ENCODE measurements around the gene TMEM106A. TPM values are rescaled to one million over a fixed set of nuclear protein-coding genes. Genes with fewer than 3 reads are reported as not detected.

Gene TMEM106A
- total RNA-seq, 2 donors from 2014 or later = 2.6 to 8.0 TPM

GRCh38 chr17:43210576-43210975 is 1.1 kb upstream of the TMEM106A start:
- WGBS = 72% methylated on average over 3 of the region's 3 CpGs
- H3K4me1 ChIP-seq (replicated peaks) = peaks cover 5% of the 10 kb centered on the region
- intact Hi-C loops (cut with DNase I) = loop anchor here (5.0 to 10.0 kb wide), 2 partner anchors 38 to 274 kb away; partner anchors contain the start of genes DHX8 and NBR1
- no peaks in the 10 kb centered on the region for H3K36me3 ChIP-seq
- TF ChIP-seq POLR2A (IDR thresholded peaks at IDR 0.05) (no peak), POLR2AphosphoS5 (IDR thresholded peaks at IDR 0.05) (no peak)
- TF ChIP-seq, protein P1, sequence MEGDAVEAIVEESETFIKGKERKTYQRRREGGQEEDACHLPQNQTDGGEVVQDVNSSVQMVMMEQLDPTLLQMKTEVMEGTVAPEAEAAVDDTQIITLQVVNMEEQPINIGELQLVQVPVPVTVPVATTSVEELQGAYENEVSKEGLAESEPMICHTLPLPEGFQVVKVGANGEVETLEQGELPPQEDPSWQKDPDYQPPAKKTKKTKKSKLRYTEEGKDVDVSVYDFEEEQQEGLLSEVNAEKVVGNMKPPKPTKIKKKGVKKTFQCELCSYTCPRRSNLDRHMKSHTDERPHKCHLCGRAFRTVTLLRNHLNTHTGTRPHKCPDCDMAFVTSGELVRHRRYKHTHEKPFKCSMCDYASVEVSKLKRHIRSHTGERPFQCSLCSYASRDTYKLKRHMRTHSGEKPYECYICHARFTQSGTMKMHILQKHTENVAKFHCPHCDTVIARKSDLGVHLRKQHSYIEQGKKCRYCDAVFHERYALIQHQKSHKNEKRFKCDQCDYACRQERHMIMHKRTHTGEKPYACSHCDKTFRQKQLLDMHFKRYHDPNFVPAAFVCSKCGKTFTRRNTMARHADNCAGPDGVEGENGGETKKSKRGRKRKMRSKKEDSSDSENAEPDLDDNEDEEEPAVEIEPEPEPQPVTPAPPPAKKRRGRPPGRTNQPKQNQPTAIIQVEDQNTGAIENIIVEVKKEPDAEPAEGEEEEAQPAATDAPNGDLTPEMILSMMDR (IDR thresholded peaks at IDR 0.05) = no peak
- no peaks in the 10 kb centered on the region for H3K27me3 ChIP-seq (replicated peaks; ENCODE audit: insufficient read depth)
- no peak for DNase-seq (ENCODE audit: low spot score)
- peak overlapping the region in 1 of 2 donors; percentile 83 for H3K27ac ChIP-seq
- no peak overlapping the region for H3K4me3 ChIP-seq
- H3K9me3 ChIP-seq = no peaks in the 10 kb centered on the region

DNA sequence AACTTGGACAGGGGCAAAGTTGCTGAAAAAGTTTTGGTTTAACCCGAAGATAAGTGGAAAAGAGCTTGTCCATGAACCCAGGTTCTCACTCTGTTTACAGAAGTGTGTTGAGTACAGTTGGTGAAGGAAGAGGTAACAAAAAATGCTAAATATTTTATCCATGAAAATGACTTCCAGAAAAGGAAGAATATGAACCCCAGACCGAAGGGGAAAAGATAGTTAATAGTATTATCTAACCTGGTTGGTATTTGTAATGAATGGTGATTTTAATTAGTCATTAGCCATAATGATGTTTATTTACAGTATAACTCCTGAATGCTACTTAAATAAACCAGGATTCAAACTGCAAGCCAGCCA is 574 bp upstream of the TMEM106A start:
- Histone ChIP-seq H3K27me3 (replicated peaks; ENCODE audit: insufficient read depth) (no peaks in the 10 kb centered on the region), H3K27ac (peak overlapping the region; percentile 77 to 83), H3K4me3 (peak overlapping the region; percentile 40), H3K36me3 (peaks cover 0 to 4% of the 10 kb centered on the region in 2 donors), H3K9me3 (no peaks in the 10 kb centered on the region), H3K4me1 (replicated peaks) (peaks cover 5% of the 10 kb centered on the region)
- 14% methylated on average over 2 of the region's 2 CpGs for WGBS
- intact Hi-C loops (cut with DNase I) = loop anchor here (5.0 to 10.0 kb wide), 2 partner anchors 39 to 274 kb away; partner anchors contain the start of genes DHX8 and NBR1
- no peak for TF ChIP-seq POLR2A (IDR thresholded peaks at IDR 0.05)
- DNase-seq (ENCODE audit: low spot score) = no peak

DNA sequence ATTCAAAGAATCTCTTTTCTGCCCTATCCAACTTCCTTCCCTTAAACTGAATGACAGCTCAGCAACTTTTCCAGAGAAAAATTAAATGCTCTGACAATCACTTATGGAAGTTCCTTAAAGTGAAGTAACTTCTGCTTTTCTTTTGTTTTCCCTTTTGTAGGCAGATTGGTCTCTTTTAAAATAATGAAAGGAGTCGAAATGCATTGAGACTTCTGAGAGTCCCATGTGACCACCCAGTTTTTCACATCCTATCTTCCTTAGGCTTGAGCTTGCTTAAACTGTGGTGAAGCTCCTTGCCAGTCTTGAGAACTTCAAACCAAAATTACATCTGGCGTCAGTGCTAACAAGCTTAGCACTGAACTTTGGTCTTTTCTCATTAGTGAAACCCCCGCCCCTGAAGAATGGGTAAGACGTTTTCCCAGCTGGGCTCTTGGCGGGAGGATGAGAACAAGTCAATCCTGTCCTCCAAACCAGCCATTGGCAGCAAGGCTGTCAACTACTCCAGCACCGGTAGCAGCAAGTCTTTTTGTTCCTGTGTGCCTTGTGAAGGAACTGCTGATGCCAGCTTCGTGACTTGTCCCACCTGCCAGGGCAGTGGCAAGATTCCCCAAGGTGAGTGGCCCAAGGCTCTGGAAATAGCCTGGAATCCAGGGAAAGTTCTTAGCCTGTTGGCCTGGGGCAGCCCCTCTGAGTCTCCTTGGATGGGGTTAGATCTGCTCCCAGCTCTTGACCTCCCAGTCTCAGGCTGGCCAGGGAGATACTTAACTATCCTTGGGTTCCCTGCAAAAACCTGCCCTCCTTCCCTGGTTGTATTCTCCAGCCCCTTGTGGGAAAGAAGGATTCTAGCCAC is 1.2 kb downstream of the TMEM106A start:
- Histone ChIP-seq H3K27ac (peak overlapping the region; percentile 77 to 83), H3K4me1 (replicated peaks) (peaks cover 5% of the 10 kb centered on the region), H3K36me3 (peaks cover 0 to 5% of the 10 kb centered on the region in 2 donors), H3K27me3 (replicated peaks; ENCODE audit: insufficient read depth) (no peaks in the 10 kb centered on the region), H3K4me3 (peak overlapping the region in 1 of 2 donors; percentile 40), H3K9me3 (no peaks in the 10 kb centered on the region)
- TF ChIP-seq POLR2AphosphoS5 (IDR thresholded peaks at IDR 0.05) = peak; percentile 8
- TF ChIP-seq POLR2A (IDR thresholded peaks at IDR 0.05) = no peak
- intact Hi-C loops (cut with DNase I) = loop anchor here (5.0 to 10.0 kb wide), 2 partner anchors 41 to 272 kb away; partner anchors contain the start of genes DHX8 and NBR1
- 44% methylated on average over 7 of the region's 7 CpGs for WGBS
- peak; percentile 47 for DNase-seq (ENCODE audit: low spot score)

DNA sequence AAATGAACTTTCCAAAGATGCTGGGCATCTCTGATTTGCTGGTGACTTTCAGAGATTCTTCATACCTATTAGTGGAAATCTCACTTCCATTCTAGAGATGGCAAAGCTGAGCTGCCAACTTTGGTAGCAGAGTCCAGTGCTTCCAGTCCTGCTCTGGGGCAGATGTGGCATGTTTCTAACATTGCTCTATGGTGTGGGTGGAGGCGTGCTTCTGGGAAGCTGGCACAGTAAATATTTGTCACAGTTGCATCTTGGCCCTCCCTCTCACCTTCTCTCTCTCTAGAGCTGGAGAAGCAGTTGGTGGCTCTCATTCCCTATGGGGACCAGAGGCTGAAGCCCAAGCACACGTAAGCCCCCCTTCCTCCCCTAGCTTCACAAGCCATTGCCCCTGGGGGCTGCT is 1.9 kb downstream of the TMEM106A start:
- 87% methylated on average over 2 of the region's 2 CpGs for WGBS
- Histone ChIP-seq H3K9me3 (no peaks in the 10 kb centered on the region), H3K4me3 (no peak overlapping the region), H3K4me1 (replicated peaks) (peaks cover 5% of the 10 kb centered on the region), H3K36me3 (peaks cover 0 to 5% of the 10 kb centered on the region in 2 donors), H3K27ac (peak overlapping the region; percentile 77 to 83), H3K27me3 (replicated peaks; ENCODE audit: insufficient read depth) (no peaks in the 10 kb centered on the region)
- no peak for DNase-seq (ENCODE audit: low spot score)
- intact Hi-C loops (cut with DNase I) = loop anchor here (5.0 to 10.0 kb wide), 2 partner anchors 41 to 271 kb away; partner anchors contain the start of genes DHX8 and NBR1
- TF ChIP-seq, protein P1 (IDR thresholded peaks at IDR 0.05) = no peak
- TF ChIP-seq POLR2A (IDR thresholded peaks at IDR 0.05) (no peak), POLR2AphosphoS5 (IDR thresholded peaks at IDR 0.05) (no peak)

GRCh38 chr17:43215341-43215740 is 3.7 kb downstream of the TMEM106A start:
- Histone ChIP-seq H3K27ac (no peak overlapping the region), H3K4me1 (replicated peaks) (peaks cover 5% of the 10 kb centered on the region), H3K4me3 (no peak overlapping the region), H3K36me3 (peaks cover 0 to 5% of the 10 kb centered on the region in 2 donors), H3K9me3 (no peaks in the 10 kb centered on the region), H3K27me3 (replicated peaks; ENCODE audit: insufficient read depth) (no peaks in the 10 kb centered on the region)
- intact Hi-C loops (cut with DNase I) = loop anchor here (10.0 kb wide), 1 partner anchor 269 kb away; the partner anchor contains the start of gene DHX8
- no peak for TF ChIP-seq POLR2AphosphoS5 (IDR thresholded peaks at IDR 0.05)
- WGBS = 95% methylated on average over 3 of the region's 3 CpGs
- DNase-seq (ENCODE audit: low spot score) = no peak

DNA sequence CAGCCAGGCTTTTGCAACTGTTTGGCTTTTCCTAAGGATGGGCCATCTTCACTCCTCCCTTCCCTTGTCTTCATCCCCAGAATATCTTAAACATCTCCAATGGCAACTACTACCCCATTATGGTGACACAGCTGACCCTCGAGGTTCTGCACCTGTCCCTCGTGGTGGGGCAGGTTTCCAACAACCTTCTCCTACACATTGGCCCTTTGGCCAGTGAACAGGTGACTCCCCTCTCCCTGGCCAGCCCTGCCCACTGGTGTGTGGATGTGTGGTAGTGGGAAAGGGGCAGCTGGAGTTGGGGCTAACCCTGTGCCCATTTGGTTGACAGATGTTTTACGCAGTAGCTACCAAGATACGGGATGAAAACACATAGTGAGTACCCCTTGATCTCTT is 4.7 kb downstream of the TMEM106A start:
- peaks cover 0 to 5% of the 10 kb centered on the region in 2 donors for H3K36me3 ChIP-seq
- H3K27ac ChIP-seq = no peak overlapping the region
- WGBS = 93% methylated on average over 4 of the region's 4 CpGs

More for the DNA sequence above, 4.7 kb downstream of the TMEM106A start:
- Histone ChIP-seq H3K9me3 (no peaks in the 10 kb centered on the region), H3K27me3 (replicated peaks; ENCODE audit: insufficient read depth) (no peaks in the 10 kb centered on the region), H3K4me3 (no peak overlapping the region), H3K4me1 (replicated peaks) (peaks cover 5% of the 10 kb centered on the region)
- TF ChIP-seq, protein P1 (IDR thresholded peaks at IDR 0.05) = no peak
- no peak for TF ChIP-seq POLR2A (IDR thresholded peaks at IDR 0.05)
- TF ChIP-seq POLR2AphosphoS5 (IDR thresholded peaks at IDR 0.05) = no peak
- no peak for DNase-seq (ENCODE audit: low spot score)
- intact Hi-C loops (cut with DNase I) = loop anchor here (10.0 kb wide), 1 partner anchor 268 kb away; the partner anchor contains the start of gene DHX8

Measured in prostate gland (tissue), 2 donors.